HG02678 (cell line): Measurements from ENCODE around the gene FZD7.

ENCODE experiments used
- ATAC-seq: cut with Tn5 transposase; IDR thresholded peaks from one replicate; pipeline ENCODE4 v1.9.1; 2021; ENCODE audit warnings: mild to moderate bottlenecking, moderate library complexity; ENCODE audit not compliant: unreplicated experiment

FZD7 gene

DNA sequence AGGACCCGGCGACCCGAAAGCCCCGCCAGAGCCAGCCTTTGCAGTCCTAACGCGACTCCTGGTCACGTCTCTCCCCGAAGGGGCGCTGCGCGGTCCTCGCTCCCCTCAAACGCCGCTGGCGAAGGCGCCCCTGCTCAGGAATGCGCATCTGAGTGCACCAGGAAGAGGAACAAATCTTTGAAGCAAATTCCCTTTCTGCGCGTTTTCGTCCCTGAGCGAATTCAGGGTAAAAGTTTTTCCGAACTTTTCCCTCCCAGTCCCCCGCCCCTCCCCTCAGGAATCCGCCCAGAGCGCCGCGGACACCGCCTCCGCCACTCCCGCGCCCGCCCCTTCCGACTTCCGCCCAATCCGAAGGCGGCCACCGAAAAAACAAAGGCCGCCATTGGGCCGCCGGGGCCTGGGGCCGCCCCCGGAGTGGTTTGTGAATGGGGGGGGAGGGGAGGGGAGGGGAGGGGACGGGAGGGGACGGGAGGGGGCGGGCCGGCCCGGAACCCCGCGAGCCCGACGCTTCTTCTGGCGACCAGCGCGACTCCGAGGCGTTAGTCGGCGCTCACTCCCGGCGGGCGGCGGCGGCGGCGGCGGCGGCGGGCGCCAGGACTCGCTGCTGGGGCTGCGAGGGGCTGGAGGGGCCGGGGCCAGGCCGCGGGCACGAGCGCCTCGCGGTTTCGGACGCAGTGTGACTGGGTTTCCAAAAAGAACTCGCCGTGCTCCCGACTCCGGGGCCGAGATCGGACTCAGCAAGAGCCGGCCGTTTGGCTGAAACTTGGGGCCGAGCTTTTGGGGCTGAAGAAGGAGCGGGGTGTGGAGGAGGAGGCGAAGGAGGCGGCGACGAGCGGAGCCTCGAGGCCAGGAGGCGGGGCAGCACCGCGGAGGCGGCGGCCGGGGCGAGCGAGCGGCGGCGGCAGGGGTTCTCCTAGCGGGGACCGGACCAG, at the start of gene FZD7:
TSS of gene FZD7 (plus strand) at position 539 of the 932 bp plus-strand sequence. CDS start 793 bp downstream, outside the sequence.
- ATAC-seq = peak; percentile 86

DNA sequence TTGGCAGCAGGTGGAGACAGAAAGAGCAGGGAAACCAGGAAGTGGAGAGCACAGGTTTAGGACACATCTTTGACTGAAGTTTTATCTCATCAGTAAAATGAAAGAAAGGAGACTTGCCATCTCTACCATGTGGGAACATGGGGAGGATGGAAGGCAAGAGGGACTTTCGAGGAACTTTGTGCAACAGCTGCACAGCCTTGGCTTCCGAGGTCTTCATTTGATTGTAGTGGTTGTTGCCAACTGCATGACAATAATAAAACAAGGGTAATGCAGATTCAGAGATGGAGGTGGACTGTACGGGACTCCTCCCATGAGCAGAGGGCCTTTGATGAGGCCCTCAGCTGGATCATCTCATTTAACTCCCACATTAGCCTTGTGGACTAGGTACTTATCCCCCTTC, 49.3 kb upstream of the FZD7 start:
- ATAC-seq = no peak

DNA sequence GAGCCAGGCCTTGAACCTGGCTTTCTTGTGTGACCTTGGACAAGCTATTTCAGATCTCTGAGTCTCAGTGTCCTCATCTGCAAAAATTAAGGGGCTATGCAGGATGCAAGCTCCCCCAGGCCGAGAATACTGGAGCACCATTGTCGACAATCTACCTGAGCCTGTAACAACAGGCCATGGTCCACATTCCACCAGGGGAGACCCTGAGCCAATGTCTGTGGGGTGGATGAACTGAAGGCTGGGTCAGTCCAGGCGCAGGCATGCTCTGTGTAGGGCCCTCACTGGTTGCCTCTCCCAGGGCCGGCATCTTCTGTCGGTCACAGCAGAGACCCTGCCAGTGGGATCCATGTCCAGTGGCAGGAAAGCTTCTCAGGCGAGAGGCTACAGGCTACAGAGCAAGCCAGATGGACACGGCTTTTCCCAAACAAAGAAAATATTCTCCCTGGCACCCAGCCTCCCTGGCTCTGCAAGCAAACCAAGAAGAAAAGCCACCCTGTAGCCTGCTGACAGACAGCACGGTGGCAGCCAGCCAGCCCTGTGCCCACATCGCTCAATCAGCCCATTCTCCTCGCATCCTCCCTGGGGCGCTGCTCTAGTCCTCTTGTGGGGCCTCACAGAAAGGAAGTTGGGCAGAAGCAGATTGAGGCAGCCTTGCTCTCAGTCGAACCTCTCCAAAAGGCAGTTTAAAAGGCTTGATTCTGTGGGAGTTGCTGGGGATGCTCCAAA, 48.7 kb upstream of the FZD7 start:
- no peak for ATAC-seq

DNA sequence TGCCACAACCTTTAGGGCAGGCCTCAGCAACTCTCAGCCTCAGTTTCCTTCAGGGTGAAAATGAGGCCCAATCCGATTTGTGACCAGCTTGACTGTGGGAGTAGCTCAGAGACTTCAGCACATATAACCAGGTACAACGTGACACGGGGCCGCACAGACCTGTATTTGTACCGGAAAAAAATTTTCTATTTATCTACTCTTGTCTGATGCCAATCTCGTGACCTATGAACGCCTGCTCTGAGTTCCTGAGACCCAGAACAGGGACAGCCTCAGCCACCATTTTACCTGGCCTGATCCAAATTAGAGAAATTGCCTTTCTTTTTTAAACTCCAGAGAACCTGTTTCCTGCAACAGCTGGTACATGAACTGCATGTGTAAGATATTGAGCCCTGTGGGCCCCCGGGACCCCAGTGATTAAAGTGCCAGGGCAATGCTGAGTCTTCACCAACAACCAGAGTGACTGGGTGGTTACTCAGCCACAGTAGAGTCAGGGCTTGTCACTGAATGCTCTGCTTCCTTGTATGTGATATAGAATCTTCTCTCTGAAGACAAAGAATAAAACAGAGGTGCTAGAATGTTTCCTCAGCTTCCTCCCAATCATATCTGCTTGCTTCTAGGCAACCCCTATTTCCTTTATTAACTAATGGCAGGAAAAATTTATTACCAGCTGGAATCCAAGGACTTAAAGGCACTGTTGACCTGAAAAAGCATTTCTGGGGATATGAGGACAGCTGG, 47.8 kb upstream of the FZD7 start:
- ATAC-seq = no peak

DNA sequence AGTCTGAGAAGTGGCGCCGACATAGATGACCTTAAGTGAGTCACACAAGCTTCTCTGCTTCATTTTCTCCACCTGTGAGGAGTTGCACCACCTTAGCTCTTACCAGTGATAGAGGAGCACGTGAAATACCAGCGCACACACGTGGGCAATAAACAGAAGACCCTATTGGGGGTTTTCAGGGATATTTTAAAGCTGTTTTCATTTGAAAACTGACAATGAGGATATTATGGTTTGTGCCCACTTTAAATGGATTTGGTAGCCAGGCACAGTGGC, 47.3 kb upstream of the FZD7 start:
- no peak for ATAC-seq

DNA sequence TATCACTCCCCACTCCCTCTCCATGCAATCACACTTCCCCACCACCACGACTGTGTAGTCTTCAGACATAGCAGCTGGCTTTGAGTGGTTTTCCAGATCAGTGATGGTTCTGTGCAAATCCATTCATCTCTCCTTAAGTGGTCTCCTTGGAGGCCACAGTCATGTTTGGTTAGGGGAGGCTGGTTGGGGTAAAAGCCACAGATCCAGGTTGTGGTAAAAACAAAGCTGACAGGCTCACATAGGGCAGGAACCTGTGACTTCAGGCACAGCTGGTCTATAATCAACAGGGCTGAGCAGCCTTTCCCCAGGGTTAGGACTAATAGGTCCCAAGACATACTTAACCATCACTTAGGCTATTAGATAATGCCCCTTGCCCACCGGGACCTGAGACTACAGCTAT, 46.2 kb upstream of the FZD7 start:
- ATAC-seq = no peak

DNA sequence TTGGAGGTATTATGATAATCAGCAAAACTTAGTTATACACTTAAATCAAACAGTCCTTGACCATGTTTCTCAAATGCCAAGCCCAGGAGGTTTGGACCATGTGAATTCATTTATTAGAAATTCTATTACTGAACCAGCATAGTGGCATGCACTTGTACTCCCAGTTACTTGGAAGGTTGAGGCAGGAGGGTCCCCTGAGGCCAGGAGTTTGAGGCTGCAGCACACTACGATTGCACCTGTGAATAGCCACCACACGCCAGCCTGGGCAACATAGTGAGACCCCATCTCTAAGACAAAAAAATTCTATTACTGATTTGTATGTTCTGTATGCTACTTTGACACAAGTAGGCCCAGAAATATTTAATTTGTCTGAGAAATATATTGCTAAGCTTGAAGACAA, 43.6 kb upstream of the FZD7 start:
- ATAC-seq = no peak

DNA sequence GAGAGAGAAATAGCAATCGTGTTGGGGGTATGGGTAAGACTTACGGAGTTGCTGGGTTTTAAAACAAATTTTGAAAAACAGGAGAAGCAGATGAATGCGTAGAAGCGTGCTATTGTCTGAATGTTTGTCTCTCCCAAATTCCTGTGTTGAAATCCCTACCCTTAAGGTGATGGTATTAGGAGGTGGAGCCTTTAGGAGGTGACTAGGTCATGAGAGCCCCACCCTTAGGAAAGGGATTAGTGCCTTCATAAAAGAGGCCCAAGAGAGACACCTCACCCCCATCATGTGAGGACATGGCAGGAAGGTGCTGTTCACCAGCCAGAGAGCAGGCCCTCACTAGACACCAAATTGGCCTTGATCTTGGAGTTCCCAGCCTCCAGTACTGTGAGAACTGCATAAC, 40.7 kb upstream of the FZD7 start:
- no peak for ATAC-seq

DNA sequence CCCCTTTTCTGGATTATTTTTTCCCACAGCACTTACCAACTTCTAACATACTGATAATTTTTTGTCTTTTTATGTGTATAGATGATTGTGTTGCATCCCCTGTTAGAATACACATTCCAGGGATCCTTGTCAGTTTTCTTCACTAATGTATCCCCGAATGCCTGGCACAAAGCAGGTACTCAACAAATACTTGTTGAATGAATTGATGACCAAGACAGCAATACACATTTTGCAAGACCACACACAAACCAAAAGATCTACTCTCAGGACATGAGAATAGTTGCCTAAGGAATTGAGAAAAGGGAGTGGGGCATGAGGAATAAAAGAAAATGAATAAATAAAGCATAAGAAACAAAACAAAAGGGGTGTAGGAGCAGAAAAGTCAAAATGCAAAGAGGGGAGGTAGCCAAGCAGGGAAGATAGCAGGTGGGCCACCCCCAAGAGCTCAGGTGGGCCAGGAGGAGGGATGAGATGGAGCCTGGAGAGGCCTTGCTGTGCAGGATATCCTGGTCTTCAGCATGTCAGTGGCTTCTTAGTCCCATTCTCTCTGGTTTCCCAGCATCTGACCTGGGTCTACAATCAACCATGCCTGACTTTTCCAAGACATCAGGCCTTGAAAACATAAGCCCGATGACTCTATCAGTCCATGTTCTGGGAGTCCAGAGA, 38.5 kb upstream of the FZD7 start:
- ATAC-seq = no peak

DNA sequence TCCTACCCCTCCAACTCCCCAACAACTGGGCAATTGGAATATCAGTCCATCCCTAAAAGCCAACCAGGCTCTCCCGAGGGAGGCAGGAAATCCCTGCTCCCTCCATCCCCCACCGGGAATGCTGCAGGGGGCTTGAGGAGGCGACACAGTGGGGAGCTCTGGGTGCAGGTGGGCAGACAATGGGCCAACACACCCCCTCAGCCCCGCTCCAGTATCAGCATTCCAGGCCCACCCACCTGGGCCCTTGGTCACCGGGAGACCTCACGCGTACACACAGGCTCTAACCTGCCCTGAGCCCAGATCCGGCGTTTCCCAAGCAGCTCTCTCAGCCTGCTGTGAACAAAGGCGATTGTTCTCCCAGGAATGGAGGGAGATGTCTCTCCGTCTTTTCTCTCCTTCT, 37.6 kb upstream of the FZD7 start:
- ATAC-seq = no peak

DNA sequence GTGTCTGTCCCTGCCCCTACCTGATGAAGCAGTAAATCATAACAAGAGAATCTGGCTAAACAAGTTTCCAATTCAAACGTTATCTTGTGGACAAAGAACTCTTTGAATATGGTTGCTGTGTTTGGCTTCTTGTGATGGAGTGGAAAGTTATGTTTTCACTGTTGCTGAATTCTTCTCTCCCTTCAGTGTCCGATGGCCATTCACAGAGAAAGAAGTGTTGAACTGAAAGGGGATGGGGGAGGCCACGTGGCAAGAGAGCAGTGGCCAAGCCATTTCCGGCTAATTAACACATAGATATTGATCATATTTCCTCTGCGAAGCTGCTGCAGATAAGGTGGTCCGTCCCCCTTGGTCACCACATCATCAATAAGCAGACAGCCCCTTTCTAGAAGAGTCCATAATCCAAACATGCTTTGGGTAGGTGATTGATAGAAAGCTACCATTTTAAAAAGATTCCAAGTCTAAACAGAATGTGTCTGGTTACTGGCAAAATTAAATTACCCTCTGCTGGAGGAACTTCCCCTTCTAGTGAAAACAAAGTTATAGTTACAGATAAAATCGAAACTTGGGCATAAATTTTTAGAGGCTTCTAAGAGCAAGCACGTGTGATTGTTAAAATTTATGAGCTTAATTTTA, 36.9 kb upstream of the FZD7 start:
- ATAC-seq = no peak

DNA sequence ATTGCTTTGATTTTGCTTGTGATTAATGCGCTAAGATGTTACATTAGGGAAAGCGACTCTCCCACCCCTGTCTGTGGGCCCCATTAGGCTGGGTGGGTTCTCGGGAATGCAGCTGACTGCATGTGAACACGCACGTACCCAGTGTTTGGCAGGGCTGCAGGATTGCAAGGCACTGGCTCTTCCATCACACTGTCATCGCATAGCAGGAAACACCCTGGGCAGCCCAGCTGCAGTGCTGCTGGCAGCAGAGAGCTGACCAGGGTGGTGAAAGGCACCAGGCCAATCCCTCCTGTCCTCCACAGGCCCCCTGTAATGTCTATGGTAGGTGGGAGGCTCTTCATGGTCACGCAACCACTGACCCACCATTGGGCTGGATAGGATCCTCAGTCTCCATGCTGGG, 34.4 kb upstream of the FZD7 start:
- no peak for ATAC-seq

DNA sequence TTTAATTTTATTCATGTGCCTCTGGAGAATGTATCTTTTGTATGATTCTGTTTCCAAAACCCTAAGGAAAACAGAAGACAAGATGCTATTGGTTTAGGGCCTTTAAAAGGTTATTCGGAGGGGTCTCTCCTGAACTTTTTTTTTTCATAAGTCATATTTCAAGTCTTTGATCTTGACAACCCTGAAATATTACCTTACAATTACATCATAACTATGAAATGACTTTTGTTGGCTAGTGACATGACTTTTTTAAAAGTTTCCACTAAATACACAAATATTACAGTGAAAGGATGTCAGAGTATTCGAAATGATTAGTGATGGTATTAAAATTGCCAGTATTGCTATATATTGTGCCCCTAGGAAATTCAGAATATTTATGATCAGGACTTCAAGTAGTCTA, 31.8 kb upstream of the FZD7 start:
- ATAC-seq = no peak

DNA sequence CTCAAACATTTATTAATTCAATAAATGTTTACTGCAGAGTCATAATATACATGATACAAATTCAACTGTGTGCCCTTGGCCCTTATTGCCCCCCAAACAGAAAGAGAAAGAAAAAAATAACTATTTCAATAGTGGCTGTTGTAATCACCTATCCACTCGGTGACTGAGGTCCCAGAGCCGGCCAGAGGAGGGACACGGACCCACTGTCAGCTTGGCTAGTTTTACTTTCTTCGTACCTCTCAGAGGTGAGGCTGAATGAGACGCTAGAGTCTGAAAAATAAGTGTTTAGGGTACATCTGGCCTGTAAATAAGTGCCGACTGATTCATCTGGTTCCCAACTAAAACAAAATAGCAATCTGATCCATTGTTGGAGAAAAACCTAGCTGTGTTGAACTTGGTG, 31.3 kb upstream of the FZD7 start:
- no peak for ATAC-seq

DNA sequence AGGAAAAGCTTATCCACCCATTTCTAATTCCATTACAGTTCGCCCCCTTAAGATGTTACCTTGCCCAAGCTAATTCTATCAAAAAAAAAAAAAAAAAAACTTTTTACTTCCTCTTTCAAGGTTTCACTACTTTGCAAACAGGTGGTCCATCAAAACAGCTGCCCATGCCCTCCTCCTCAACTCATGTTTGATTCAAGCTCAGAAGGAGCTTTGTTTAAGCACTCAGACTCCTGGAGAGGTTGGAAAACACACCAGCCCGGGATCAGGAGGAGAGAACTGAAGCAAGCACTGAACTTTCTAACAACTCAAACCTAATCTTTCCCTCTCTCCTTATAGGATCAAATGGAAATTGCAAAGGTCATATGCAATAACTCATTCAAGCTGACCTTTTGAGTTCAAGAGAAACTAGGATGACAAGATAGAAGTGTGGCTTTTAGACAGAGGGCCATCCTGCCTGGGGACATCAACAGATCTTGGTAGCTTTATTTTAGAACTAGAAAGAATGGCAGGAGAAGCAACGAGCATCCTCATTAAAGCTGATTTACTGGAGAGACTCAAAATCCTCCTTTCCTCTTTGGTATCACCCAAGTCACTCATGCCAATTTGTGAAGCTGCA, 28.3 kb upstream of the FZD7 start:
- ATAC-seq = peak; percentile 58

DNA sequence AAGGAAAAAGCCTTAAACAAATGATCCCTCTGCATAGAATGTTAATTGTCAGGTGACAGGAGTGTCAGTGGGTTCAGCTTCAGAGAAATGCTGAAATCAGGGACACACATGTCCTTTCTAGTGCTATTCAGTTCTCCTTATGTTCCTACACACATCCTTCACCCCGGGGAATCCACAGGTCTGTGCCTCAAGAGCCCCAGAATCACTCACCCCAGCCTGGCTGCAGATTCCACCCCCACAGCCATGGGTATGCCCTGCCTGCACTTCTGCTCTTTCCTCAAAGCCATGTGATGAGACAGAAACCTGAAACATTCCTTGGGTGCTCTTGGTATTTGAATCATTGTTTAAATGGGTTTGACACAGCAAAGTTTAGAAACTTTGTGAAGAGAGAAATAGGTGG, 27.4 kb upstream of the FZD7 start:
- ATAC-seq = no peak

DNA sequence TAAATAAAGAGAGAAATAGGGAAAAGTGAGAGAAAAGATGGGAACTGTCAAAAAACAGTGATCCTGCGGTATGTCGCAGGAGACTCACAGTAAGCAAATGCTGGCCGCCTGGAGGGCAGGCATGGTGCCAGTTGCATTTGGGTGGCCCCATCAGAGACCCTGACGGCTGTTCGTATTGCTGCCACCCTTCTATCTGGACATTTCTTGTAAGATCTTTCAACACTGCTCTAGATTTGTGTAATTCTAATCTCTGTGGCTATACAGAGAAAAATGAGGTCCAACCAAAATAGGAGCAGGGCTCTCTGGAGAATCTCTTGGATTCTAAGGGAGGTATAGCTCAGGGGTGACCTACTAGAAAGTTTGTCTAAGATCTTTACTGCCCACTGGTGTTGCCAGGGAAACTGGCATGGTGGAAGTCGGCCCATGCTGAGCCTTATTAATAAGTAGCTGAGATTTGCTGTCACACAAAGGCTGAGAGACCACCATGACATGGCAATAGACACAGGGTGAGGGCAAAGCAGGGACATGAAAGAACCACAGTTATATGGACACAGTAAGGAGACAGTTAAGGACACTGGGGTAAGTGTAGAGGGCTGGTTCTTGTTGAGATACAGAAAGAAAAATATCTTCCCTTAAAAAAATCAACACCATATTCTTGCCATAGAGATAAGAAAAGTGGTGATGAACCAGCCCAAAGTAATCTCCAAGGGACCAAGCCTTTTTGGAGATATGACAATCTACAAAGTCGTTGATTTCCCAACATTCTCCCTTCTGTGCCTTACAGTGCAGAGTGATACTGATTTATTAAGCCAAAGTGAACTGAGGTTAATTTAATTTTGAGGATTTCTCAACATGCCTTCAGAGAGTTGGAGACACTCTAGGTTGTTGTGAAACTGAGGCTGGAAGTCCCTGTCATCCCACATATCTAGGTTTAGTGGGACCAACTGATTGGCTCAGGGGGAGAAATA, 26.4 kb upstream of the FZD7 start:
- ATAC-seq = no peak

DNA sequence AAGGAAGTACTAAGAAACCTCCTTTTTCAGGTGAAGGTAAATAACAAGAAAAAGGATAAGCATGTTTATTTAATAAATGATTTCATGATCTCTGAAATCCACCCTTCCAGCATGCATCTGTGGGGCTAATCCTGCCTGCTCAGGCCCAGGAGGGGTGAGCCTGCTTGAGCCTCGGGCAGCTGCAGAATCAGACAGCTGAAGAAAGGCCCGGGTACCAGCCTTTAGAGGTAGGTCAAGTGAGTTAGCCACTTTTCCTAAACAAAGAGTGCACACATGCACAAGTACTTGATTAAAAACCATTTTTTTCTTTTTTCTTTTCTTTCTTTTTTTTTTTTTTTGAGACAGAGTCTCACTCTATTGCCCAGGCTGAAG, 25.7 kb upstream of the FZD7 start:
- no peak for ATAC-seq

DNA sequence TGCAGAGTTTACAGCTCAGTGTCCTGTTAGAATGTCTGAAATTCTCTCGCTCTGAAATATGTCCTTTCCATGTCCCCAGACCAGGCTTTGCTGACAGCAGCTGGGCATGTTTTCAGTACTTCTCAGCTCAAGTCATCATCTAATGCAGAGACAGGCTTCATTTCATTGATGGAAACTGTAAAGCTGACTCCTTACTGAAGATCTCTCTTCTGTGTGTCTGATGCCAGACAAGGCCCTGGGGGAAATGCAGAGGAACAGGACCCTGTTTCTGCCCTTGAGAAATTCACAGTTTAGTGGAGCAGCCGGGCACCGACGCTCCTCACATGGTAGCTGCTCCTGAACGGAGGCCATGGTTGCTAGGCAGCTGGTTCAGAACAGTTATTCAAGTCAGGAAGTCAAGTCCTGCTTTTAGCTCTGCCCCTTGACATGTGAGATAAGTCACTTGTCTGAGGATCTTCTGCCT, 24.6 kb upstream of the FZD7 start:
- no peak for ATAC-seq
